ENCODE results near the gene NCAM1. TPM values are rescaled to one million over a fixed set of nuclear protein-coding genes. Genes with fewer than 3 reads are reported as not detected.

Gene NCAM1
- total RNA-seq, 1 experiment from 2014 or later, result 0.22 TPM

- no peak for DNase-seq (ENCODE audit: low read depth, low spot score)
- no peak overlapping the region for H3K4me3 ChIP-seq (replicated peaks in 1 of 2; ENCODE audit: low read depth in 1 of 2, low read length in 2 of 2)
- no peak overlapping the region for H2AFZ ChIP-seq (ENCODE audit: low read depth, low read length, poor library complexity, severe bottlenecking)
- no peak overlapping the region for H3K27ac ChIP-seq (ENCODE audit: low read depth, low read length)
- peaks cover 21% of the 10 kb centered on the region; the same call in 1 of the 2 replicates for H3K27me3 ChIP-seq (ENCODE audit: insufficient read depth, low read length)
- BruUV-seq (replicated peaks), result no TSS peak
- no peaks in the 10 kb centered on the region for H3K9me2 ChIP-seq (ENCODE audit: insufficient read depth)
- ATAC-seq, result no peak
- CTCF ChIA-PET, result no interaction called here
- H3K9ac ChIP-seq (ENCODE audit: low read length), result no peak overlapping the region
- no peak for TF ChIP-seq ZFX (IDR thresholded peaks at IDR 0.05)
- TF ChIP-seq SP1 (IDR thresholded peaks at IDR 0.05; ENCODE audit: low read depth), result no peak
- TF ChIP-seq JUND (IDR thresholded peaks at IDR 0.05), result no peak
- TF ChIP-seq POLR2AphosphoS5 (IDR thresholded peaks at IDR 0.05; ENCODE audit: low read depth, low read length), result no peak
- TF ChIP-seq, protein P1, sequence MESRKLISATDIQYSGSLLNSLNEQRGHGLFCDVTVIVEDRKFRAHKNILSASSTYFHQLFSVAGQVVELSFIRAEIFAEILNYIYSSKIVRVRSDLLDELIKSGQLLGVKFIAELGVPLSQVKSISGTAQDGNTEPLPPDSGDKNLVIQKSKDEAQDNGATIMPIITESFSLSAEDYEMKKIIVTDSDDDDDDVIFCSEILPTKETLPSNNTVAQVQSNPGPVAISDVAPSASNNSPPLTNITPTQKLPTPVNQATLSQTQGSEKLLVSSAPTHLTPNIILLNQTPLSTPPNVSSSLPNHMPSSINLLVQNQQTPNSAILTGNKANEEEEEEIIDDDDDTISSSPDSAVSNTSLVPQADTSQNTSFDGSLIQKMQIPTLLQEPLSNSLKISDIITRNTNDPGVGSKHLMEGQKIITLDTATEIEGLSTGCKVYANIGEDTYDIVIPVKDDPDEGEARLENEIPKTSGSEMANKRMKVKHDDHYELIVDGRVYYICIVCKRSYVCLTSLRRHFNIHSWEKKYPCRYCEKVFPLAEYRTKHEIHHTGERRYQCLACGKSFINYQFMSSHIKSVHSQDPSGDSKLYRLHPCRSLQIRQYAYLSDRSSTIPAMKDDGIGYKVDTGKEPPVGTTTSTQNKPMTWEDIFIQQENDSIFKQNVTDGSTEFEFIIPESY (IDR thresholded peaks at IDR 0.05; ENCODE audit: extremely low read depth, insufficient replicate concordance, low read length), result no peak
- no peak for TF ChIP-seq EZH2phosphoT487 (IDR thresholded peaks at IDR 0.05; ENCODE audit: borderline replicate concordance)
- no peak for TF ChIP-seq POLR2A (IDR thresholded peaks at IDR 0.05; ENCODE audit: borderline replicate concordance, extremely low read depth, insufficient read depth, insufficient read length)
- H3K9me3 ChIP-seq (ENCODE audit: control insufficient read depth in 1 of 2, insufficient read depth in 1 of 2, low read depth in 1 of 2, low read length in 2 of 2), result no peaks in the 10 kb centered on the region
- H3K4me1 ChIP-seq (ENCODE audit: control insufficient read depth in 1 of 2, insufficient read depth in 2 of 2, low read length in 2 of 2), result no peaks in the 10 kb centered on the region
- intact Hi-C loops (cut with micrococcal nuclease), result no loop called here
- H3K4me2 ChIP-seq (ENCODE audit: low read length), result no peak overlapping the region
- H3K79me2 ChIP-seq (ENCODE audit: insufficient read depth, low read length), result no peaks in the 10 kb centered on the region
- no peaks in the 10 kb centered on the region for H3K36me3 ChIP-seq (ENCODE audit: control insufficient read depth in 1 of 2, insufficient read depth in 2 of 2, low read length in 2 of 2)
- no peaks in the 10 kb centered on the region for H4K20me1 ChIP-seq (ENCODE audit: insufficient read depth)
- RAD21 ChIA-PET (ENCODE audit: low non-redundant PET in 1 of 2, low total read pairs in 2 of 2, uncharacterized antibody in 2 of 2, unreplicated experiment in 2 of 2), result no interaction called here
- POLR2A ChIA-PET, result no interaction called here
These were observed 316.7 kb downstream of the NCAM1 start for GRCh38 chr11:113277907-113278306.

- Histone ChIP-seq H4K20me1 (ENCODE audit: insufficient read depth) (no peaks in the 10 kb centered on the region), H3K4me1 (ENCODE audit: control insufficient read depth in 1 of 2, insufficient read depth in 2 of 2, low read length in 2 of 2) (no peaks in the 10 kb centered on the region), H3K79me2 (ENCODE audit: insufficient read depth, low read length) (no peaks in the 10 kb centered on the region), H3K9me3 (ENCODE audit: control insufficient read depth in 1 of 2, insufficient read depth in 1 of 2, low read depth in 1 of 2, low read length in 2 of 2) (no peaks in the 10 kb centered on the region), H3K4me2 (ENCODE audit: low read length) (no peak overlapping the region), H3K4me3 (replicated peaks in 1 of 2; ENCODE audit: low read depth in 1 of 2, low read length in 2 of 2) (no peak overlapping the region), H3K27me3 (ENCODE audit: insufficient read depth, low read length) (peaks cover 27% of the 10 kb centered on the region), H3K36me3 (ENCODE audit: control insufficient read depth in 1 of 2, insufficient read depth in 2 of 2, low read length in 2 of 2) (no peaks in the 10 kb centered on the region), H3K27ac (ENCODE audit: low read depth, low read length) (no peak overlapping the region), H2AFZ (ENCODE audit: low read depth, low read length, poor library complexity, severe bottlenecking) (no peak overlapping the region), H3K9ac (ENCODE audit: low read length) (no peak overlapping the region), H3K9me2 (ENCODE audit: insufficient read depth) (no peaks in the 10 kb centered on the region)
- RAD21 ChIA-PET (ENCODE audit: low non-redundant PET in 1 of 2, low total read pairs in 2 of 2, uncharacterized antibody in 2 of 2, unreplicated experiment in 2 of 2), result no interaction called here
- no peak for DNase-seq (ENCODE audit: low read depth, low spot score)
- BruUV-seq (replicated peaks), result no TSS peak
- CTCF ChIA-PET, result no interaction called here
- no peak for ATAC-seq
- POLR2A ChIA-PET, result no interaction called here
- intact Hi-C loops (cut with micrococcal nuclease), result no loop called here
- TF ChIP-seq RAD21 (IDR thresholded peaks at IDR 0.05; ENCODE audit: low read depth) (no peak), YY1 (IDR thresholded peaks at IDR 0.05; ENCODE audit: extremely low read depth, insufficient replicate concordance, low read depth, low read length) (no peak), JUND (IDR thresholded peaks at IDR 0.05) (no peak), SIN3A (IDR thresholded peaks at IDR 0.05; ENCODE audit: low read depth) (no peak), POLR2A (IDR thresholded peaks at IDR 0.05; ENCODE audit: borderline replicate concordance, extremely low read depth, insufficient read depth, insufficient read length) (no peak)
- TF ChIP-seq, protein P2, sequence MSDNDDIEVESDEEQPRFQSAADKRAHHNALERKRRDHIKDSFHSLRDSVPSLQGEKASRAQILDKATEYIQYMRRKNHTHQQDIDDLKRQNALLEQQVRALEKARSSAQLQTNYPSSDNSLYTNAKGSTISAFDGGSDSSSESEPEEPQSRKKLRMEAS (IDR thresholded peaks at IDR 0.05), result no peak
- TF ChIP-seq, protein P1 (IDR thresholded peaks at IDR 0.05; ENCODE audit: extremely low read depth, insufficient replicate concordance, low read length), result no peak
These were observed 317.3 kb downstream of the NCAM1 start for GRCh38 chr11:113278481-113278880.
